Psoas muscle (tissue), 8 donors: ENCODE data around the gene GRM1. TPM values are rescaled to one million over a fixed set of nuclear protein-coding genes. Genes with fewer than 3 reads are reported as not detected.

Source experiments
- ATAC-seq, 4 donors: fragments of 200-7000 bp; cut with Tn5 transposase; one replicate each; pipeline ENCODE4 v1.9.1; 2020; ENCODE audit warnings: moderate library complexity in 3 of 4, mild to moderate bottlenecking in 2 of 4
- DNase-seq, 2 donors: peaks; one replicate each; pipeline ENCODE4 v3.0.0-alpha.2; 2020
- H3K27ac ChIP-seq: fragments of 200-600 bp; one replicate; pipeline ENCODE4 v1.8.0; 2022
- H3K27me3 ChIP-seq, 3 donors: fragments of 200-600 bp in 1 of 3; one replicate each; pipeline versions ENCODE4 v1.6.1 to v1.8.0; 2013 to 2022; ENCODE audit warnings: low read length in 2 of 3, mild to moderate bottlenecking in 2 of 3, moderate library complexity in 1 of 3; ENCODE audit not compliant: insufficient read depth in 3 of 3
- H3K36me3 ChIP-seq, 2 donors: fragments of 200-600 bp in 1 of 2; one replicate each; pipeline versions ENCODE4 v1.6.1 to v1.8.0; 2013 to 2022; ENCODE audit warnings: low read depth in 1 of 2, mild to moderate bottlenecking in 1 of 2, moderate library complexity in 1 of 2; ENCODE audit not compliant: insufficient read depth in 1 of 2
- H3K4me1 ChIP-seq: fragments of 200-600 bp; one replicate; pipeline ENCODE4 v1.8.0; 2022
- H3K4me3 ChIP-seq: fragments of 200-600 bp; one replicate; pipeline ENCODE4 v1.8.0; 2022; ENCODE audit warnings: mild to moderate bottlenecking
- H3K9me3 ChIP-seq: fragments of 200-600 bp; one replicate; pipeline ENCODE4 v1.8.0; 2022
- WGBS, 3 donors: extraction: QIAGEN DNeasy Blood & Tissue Kit; methylation state at CpG; one replicate each; pipeline versions ENCODE4 v1.1.6 to v1.1.7; 2013; 5-methylcytosine and 5-hydroxymethylcytosine counted together
- intact Hi-C, 2 donors: fragments of 100-400 bp; cut with DNase I; formaldehyde crosslinking; loops; one replicate each; pipeline versions ENCODE4 v1.11.0 to v1.14.2; 2022
- polyA plus RNA-seq, 3 donors: library from polyadenylated mRNA; stranded (reverse); fragments of 200-250 nt; gene quantifications; one replicate each; pipeline ENCODE4 v1.2.3, GENCODE V29; 2013
- total RNA-seq, 4 donors: library from RNA; stranded (reverse); fragmentation: NEBNext Ultra II Directional in 2 of 4; extraction: Animal tissue kit (Norgen Biotek cat#: 25700) in 2 of 4; gene quantifications; one replicate each; pipeline versions ENCODE4 v1.2.1 to v1.2.4, GENCODE V29; 2021 to 2023
- TF ChIP-seq, protein P1 (sequence below): fragments of 200-600 bp; IDR thresholded peaks from one replicate; pipeline ENCODE4 v1.8.0; 2022; ENCODE audit warnings: antibody characterized with exemption
- donor health status: healthy with polysubstance abuse.
- donor health status: DM: no; HTN: no; CAD: no; lungs with moderate emphysema.
- donor health status: Bipolar disorder and iron deficiency.
- donor health status: healthy.
- donor health status: DM: yes; HTN: yes; CAD: no.
- donor health status: DM: no; HTN: no; CAD: no.
- donor health status: DM: no; HTN: no; CAD: no.
- donor health status: DM: yes; HTN: yes; CAD: no.

Gene GRM1
- total and polyA plus RNA-seq, 7 donors, result 0.03 to 2.6 (median 0.07) TPM; not detected in 4

GRCh38 chr6:146161664-146162063, 132.8 kb downstream of the GRM1 start:
- ATAC-seq (no peak), DNase-seq (no peak)
- H3K4me1 ChIP-seq, result no peaks in the 10 kb centered on the region
- TF ChIP-seq, protein P1, sequence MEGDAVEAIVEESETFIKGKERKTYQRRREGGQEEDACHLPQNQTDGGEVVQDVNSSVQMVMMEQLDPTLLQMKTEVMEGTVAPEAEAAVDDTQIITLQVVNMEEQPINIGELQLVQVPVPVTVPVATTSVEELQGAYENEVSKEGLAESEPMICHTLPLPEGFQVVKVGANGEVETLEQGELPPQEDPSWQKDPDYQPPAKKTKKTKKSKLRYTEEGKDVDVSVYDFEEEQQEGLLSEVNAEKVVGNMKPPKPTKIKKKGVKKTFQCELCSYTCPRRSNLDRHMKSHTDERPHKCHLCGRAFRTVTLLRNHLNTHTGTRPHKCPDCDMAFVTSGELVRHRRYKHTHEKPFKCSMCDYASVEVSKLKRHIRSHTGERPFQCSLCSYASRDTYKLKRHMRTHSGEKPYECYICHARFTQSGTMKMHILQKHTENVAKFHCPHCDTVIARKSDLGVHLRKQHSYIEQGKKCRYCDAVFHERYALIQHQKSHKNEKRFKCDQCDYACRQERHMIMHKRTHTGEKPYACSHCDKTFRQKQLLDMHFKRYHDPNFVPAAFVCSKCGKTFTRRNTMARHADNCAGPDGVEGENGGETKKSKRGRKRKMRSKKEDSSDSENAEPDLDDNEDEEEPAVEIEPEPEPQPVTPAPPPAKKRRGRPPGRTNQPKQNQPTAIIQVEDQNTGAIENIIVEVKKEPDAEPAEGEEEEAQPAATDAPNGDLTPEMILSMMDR, result no peak
- no peak overlapping the region for H3K4me3 ChIP-seq
- H3K27me3 ChIP-seq, result no peaks in the 10 kb centered on the region
- intact Hi-C loops, result no loop called here
- no peaks in the 10 kb centered on the region for H3K9me3 ChIP-seq
- H3K27ac ChIP-seq, result no peak overlapping the region
- no peaks in the 10 kb centered on the region for H3K36me3 ChIP-seq
- WGBS, 3 donors, result 74 to 79% (median 76%) methylated on average over 5 of the region's 5 CpGs

DNA sequence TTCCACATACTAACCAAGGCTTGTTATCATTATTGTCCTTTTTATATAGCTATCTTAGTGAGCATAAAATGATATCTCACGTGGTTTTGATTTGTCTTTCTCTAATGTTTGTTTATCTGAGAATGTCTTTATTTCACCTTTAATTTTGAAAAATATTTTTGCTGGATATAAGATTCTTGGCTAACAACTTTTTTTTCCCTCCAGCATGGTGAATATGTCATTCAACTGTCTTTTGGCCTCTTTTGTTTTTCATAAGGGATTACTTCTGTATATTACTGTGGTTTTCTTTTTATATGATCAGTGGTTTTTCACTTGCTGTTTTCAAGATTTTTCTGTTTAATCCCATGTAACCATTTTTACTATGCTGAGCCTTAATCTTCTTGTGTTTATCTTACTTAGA, 141.0 kb downstream of the GRM1 start:
- WGBS, 3 donors, result 84 to 90% (median 90%) methylated on average over 1 of the region's 1 CpG
- intact Hi-C loops, result no loop called here

GRCh38 chr6:146177785-146178184, 148.9 kb downstream of the GRM1 start:
- intact Hi-C loops, result no loop called here
- H3K4me3 ChIP-seq, result no peak overlapping the region
- H3K9me3 ChIP-seq, result no peaks in the 10 kb centered on the region
- no peaks in the 10 kb centered on the region for H3K4me1 ChIP-seq
- TF ChIP-seq, protein P1, result no peak
- no peaks in the 10 kb centered on the region for H3K36me3 ChIP-seq
- no peak for ATAC-seq
- no peak overlapping the region for H3K27ac ChIP-seq
- H3K27me3 ChIP-seq, result no peaks in the 10 kb centered on the region
- no peak for DNase-seq
- WGBS, 3 donors, result 99 to 100% (median 100%) methylated on average over 1 of the region's 1 CpG

More for the DNA sequence above, 141.0 kb downstream of the GRM1 start:
- ATAC-seq, result no peak
- no peak overlapping the region for H3K4me3 ChIP-seq
- TF ChIP-seq, protein P1, result no peak
- H3K9me3 ChIP-seq, result peaks cover 6% of the 10 kb centered on the region
- no peaks in the 10 kb centered on the region for H3K36me3 ChIP-seq
- H3K4me1 ChIP-seq, result no peaks in the 10 kb centered on the region
- no peak for DNase-seq
- no peak overlapping the region for H3K27ac ChIP-seq
- no peaks in the 10 kb centered on the region for H3K27me3 ChIP-seq

- DNase-seq (no peak), ATAC-seq (no peak)
- 9 to 21% (median 17%) methylated on average over 1 of the region's 1 CpG for WGBS, 3 donors
- no peak overlapping the region for H3K4me3 ChIP-seq
- intact Hi-C loops, result no loop called here
- H3K4me1 ChIP-seq, result no peaks in the 10 kb centered on the region
- no peaks in the 10 kb centered on the region for H3K27me3 ChIP-seq
- no peaks in the 10 kb centered on the region for H3K36me3 ChIP-seq
- TF ChIP-seq, protein P1, result no peak
- H3K9me3 ChIP-seq, result no peaks in the 10 kb centered on the region
- H3K27ac ChIP-seq, result no peak overlapping the region
Observed at GRCh38 chr6:146183831-146184230, 155.0 kb downstream of the GRM1 start.

DNA sequence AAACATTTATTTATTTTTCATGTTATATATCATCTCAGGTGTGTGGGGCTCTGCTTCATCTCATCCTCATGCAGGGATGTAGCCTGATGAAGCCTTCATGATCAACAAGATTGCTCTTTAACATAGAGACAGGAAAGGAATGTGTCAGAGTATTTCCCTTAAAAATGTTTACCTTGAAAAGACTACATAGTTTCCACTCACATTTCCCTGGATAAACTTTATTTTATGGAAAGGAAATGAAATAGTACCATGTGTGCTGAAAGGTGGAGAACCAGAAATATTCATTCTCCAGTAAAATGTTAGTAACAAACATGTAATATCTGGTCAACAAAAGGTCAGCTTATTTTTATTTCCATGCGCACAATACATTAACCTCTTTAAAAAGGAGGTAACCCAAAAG, 155.8 kb downstream of the GRM1 start:
- WGBS, 3 donors, result 84 to 92% (median 90%) methylated on average over 1 of the region's 1 CpG
- H3K9me3 ChIP-seq, result no peaks in the 10 kb centered on the region

More for the DNA sequence above, 155.8 kb downstream of the GRM1 start:
- no peaks in the 10 kb centered on the region for H3K36me3 ChIP-seq
- intact Hi-C loops, result no loop called here
- no peaks in the 10 kb centered on the region for H3K4me1 ChIP-seq
- ATAC-seq, result no peak
- no peak overlapping the region for H3K4me3 ChIP-seq
- TF ChIP-seq, protein P1, result no peak
- no peak overlapping the region for H3K27ac ChIP-seq
- H3K27me3 ChIP-seq, result no peaks in the 10 kb centered on the region
- DNase-seq, result no peak
